HuH-7 (cell line): Measurements from ENCODE around the gene BABAM1.
A peak's percentile ranks its signal among the peaks of the same experiment; 100 is the strongest.
"Not testable (repeated sequence)": the region's sequence is repeated elsewhere in the genome, so short reads cannot be mapped to it uniquely, and the experiment has no call there.

ENCODE experiments used
- DNase-seq: peaks from one replicate; pipeline ENCODE4 v3.0.0; 2011; ENCODE audit warnings: low spot score

Gene BABAM1

GRCh38 chr19:17275441-17276175 is 8.4 kb downstream of the BABAM1 start:
- no peak for DNase-seq

DNA sequence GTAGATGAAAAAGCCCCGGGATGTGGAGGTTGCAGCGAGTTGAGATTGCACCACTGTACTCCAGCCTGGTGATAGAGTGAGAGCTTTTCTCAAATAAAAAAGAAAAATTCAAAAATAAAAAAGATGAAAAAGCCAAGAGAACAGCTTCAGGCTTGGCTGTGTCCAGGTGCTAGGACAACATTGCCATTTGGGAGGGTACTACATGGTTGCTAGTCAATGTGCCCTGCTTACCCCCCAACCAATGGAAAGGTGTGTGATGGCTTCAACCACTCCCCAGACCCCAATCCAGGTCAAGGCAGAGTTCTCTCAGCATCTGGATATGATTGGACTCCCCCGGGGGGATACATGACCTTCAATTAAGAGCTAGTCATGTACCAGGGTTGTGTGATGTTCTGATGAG is 12.2 kb downstream of the BABAM1 start:
- no peak for DNase-seq

GRCh38 chr19:17281391-17282304 is 14.4 kb downstream of the BABAM1 start, which contains the start of gene ANKLE1:
Gene ANKLE1, plus strand, starts transcription at chr19:17281901. Its CDS starts 20 bp downstream, at chr19:17281921.
- peak; percentile 56 for DNase-seq

DNA sequence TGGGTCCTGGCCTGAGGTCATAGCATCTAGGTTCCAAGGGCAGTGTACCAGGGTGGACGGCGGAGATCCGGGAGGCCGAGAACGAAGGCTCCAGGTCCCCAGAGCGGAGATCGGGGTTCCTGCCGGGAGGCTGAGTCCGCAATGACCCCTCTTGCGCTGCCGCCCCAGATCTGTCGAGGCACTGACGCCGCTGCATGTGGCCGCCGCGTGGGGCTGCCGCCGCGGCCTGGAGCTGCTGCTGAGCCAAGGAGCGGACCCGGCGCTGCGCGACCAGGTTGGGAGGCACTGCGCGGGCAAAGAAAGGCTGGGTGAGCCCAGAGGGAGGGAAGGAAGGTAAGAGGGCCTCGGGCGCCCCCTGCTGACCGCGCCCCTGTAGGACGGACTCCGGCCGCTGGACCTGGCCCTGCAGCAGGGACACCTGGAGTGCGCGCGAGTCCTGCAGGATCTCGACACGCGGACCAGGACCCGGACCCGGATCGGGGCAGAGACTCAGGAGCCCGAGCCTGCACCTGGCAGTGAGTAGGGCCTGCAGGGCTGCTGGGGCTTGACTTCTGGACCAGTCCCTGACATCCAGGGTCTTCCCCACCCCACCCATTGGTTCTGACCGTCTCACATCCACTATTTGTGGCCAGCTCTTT is 15.4 kb downstream of the BABAM1 start:
- peak; percentile 93 for DNase-seq

DNA sequence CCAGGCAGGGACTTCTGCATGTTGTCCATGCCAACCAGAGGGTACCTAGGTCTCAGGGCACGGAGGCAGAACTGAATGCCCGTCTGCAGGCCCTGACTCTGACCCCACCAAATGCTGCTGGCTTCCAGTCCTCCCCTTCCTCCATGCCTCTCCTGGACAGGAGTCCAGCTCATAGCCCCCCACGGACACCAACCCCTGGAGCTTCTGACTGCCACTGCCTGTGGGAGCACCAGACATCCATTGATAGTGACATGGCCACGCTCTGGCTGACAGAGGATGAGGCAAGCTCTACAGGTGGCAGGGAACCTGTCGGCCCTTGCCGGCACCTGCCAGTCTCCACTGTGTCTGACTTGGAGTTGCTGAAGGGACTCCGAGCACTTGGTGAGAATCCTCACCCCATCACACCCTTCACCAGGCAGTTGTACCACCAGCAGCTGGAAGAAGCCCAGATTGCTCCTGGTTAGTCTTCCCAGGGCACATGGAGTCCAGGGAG is 16.3 kb downstream of the BABAM1 start:
- DNase-seq, result no peak

- DNase-seq, result no peak
Observed at GRCh38 chr19:17285415-17286135, 18.3 kb downstream of the BABAM1 start.

GRCh38 chr19:17286263-17286662 is 19.0 kb downstream of the BABAM1 start:
- DNase-seq, result no peak

- DNase-seq, result no peak
Observed at GRCh38 chr19:17286752-17287151, 19.5 kb downstream of the BABAM1 start.

- DNase-seq, result peak; percentile 77
Observed at GRCh38 chr19:17289489-17289888, 22.2 kb downstream of the BABAM1 start.

GRCh38 chr19:17292301-17293074 is 25.2 kb downstream of the BABAM1 start:
- peak; percentile 89 for DNase-seq

DNA sequence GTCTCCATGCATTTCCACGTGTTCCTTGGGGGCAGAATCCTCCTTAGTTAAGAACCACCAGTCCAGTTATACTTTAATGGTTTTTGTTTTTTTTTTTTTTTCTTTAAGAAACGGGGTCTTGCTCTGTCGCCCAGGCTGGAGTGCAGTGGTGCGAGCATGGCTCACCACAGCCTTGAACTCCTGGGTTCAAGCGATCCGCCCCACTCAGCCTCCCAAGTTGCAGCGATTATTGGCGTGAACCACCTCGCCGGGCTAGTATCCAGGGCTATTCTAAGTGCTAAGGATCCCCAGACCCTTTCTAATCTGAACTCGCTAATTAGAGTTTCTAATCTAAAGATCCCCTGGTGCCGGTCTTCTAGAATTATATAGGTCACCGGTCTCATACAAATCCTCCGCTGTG is 26.4 kb downstream of the BABAM1 start:
- no peak for DNase-seq

DNA sequence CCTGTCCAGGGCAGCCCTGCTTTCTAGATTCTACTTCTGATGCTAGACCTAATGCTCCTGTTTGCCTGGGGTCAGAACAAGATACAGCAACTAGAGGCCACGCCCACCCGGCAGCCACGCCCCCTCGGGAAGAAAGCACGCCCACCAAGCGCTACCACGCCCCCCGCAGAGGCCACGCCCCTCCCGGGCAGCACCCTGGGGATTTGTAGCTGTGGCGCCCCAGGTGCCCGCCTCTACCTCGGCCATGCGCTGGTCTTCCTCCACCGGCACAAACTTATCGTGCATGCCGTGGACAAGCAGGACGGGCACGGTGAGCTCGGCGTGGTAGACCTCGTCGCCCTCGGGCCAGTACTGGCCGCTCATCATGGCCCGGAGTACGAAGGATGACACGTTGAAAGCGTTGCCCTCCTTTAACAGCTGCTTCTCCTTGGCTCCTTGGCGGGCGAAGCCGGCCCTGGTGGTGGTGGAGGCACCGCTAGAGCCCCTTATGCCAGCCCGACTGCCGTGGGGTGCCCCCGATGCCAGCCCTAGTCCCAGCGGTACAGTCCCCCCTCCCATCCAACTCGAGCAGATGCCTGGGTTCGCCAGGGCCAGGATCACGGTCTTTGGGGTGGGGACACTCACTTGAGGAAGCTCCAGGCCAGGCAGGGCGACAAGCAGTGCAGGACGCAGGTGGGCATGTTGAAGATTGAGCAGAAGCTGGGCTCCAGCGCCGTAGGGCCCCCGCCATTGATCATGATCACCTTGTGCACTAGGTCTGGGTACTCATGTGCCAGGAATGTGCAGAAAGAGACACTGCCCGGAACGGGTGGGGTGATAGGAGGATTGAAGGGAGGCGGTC is 27.0 kb downstream of the BABAM1 start:
- DNase-seq, result no peak

GRCh38 chr19:17295551-17295950 is 28.3 kb downstream of the BABAM1 start:
- not testable (repeated sequence) for DNase-seq

GRCh38 chr19:17296273-17296672 is 29.0 kb downstream of the BABAM1 start:
- DNase-seq, result no peak

DNA sequence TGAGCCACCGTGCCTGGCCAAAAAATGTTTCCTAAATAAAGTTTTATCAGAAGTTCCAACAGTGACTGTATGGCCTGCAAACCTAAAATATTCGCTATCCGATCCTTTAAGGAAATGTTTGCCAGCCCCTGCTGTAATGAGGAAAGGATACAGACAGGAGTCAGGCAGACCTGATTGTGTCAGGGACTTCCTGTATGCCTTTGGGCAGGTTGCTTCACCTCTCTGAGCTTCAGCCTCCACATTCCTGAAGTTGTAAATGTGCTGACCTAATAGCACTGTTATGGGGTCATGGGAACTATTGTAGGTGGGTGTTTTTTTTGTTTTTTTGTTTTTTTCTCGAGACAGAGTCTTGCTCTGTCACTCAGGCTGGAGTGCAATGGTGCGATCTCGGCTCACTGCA is 29.7 kb downstream of the BABAM1 start:
- DNase-seq, result no peak

DNA sequence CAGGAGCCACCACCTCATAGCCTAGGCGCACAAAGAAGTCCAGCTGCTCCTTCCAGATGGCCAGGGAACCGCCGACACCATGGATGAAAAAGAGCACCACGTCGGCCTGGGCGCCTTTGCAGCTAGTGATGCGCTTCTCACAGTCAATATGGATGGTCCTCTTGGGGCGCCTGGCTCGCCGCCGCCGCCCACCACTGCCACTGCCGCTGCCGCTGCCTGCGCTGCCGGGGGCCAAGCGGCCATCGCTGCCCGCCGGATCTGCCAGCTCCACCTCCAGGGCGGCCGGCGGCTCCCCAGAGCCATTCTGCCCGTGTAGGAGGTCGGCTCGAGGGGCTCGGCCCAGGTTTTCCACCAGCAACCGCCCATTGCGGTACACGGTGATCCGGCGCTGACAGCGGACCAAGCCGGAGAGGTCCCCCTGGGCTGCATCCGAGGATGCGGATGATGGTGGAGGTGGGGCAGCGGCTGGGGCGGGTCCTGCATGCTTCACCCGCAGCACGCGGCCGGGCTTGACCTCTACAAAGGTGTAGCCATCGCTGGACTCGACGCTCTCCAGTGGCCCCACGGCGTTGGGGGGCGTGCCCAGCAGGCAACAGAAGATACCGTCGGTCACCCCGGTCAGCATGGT is 33.9 kb downstream of the BABAM1 start:
- no peak for DNase-seq

DNA sequence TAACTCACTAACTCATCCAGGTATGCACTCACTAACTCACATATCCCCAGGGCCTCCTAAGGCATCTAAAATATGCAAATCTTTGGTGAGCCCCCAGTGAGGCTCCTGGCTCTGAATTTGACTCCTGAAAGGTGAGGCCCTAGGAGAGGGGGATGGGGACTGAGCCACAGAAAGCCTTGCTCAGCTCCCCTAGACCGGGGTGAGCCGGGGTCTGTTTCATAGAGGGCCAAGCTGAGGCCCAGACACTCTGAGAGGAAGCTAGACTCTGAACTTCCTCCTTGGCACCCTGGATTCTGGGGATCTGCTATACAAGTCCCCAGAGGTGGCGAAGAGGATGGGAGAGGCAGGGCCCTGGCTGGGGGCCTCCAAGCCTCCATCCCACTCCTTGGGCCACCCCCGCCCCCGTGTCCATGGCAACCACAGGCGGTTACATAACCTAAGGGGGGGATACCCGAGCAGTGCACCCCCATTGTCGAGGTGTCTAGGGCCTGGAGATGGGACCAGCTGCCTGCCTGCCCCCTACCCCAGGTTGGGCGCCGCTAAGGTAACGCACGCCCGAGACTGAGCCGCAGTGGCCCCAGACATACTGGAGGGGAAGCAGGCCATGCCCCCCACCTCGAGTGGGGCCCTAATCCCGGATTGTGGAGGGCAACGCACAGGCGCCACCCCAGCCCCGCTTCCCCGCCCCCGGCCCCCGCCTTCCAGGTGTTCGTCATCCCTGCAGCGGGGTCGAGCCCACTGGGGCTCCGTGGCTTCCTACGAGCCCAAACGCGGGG is 35.3 kb downstream of the BABAM1 start:
- DNase-seq, result no peak

GRCh38 chr19:17303167-17303939 is 36.1 kb downstream of the BABAM1 start, which contains the start of gene ABHD8:
Gene ABHD8, minus strand, starts transcription at chr19:17303425. Its CDS starts 1,809 bp downstream, at chr19:17301616.
- peak; percentile 97 for DNase-seq
